Activated CD8-positive, alpha-beta memory T cell treated with anti-CD3 and anti-CD28 coated beads, Interleukin-2, amount 50 U/mL, for 1 hour (primary cell): ENCODE data around the gene ITPR3.

Experiments
- DNase-seq: peaks from one replicate; pipeline ENCODE4 v3.0.0-alpha.2; 2020; ENCODE audit errors: extremely low read depth

The ITPR3 gene

DNA sequence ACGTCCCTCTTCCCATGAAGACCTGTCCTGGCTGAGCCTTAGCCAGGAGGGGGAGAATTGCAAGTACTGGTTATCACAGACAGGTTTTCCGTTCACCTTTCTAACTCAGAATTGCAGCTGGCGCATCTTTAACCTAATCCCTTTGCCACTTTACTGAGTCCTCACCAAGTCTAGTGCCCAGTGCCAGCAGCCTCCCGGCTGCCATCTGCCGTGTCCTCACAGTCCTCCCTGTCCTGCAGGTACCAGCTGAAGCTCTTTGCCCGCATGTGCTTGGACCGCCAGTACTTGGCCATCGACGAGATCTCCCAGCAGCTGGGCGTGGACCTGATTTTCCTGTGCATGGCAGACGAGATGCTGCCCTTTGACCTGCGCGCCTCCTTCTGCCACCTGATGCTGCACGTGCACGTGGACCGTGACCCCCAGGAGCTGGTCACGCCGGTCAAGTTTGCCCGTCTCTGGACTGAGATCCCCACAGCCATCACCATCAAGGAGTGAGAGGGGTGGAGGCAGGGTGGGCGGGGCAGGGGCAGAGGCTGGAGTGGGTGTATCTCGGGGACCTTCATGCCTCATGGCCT, 49.1 kb downstream of the ITPR3 start:
- DNase-seq, result no peak

GRCh38 chr6:33670971-33671743, 50.0 kb downstream of the ITPR3 start:
- no peak for DNase-seq

- DNase-seq, result no peak
These were observed 50.6 kb downstream of the ITPR3 start for GRCh38 chr6:33671744-33672072.

- no peak for DNase-seq
These were observed 51.7 kb downstream of the ITPR3 start for GRCh38 chr6:33672808-33673207.

DNA sequence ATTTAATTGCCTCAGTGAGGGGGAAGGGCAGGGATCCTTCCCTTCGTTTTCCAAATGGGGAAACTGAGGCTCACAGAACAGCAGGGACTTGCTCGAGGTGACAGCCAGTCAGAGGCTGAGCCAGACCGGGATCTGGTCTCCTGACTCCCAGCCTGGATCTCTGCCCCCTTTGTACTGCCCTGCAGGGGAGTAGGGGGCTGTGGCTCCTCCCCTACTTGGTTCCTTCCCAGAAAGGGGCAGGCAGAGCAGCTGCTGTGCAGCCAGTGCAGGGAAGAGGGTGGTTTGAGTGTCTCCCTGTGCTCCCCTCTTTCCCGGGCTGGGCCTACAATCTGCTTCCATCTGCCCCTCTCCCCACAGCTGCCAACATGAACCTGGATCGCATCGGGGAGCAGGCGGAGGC, 52.7 kb downstream of the ITPR3 start:
- DNase-seq, result no peak

- no peak for DNase-seq
These were observed 54.8 kb downstream of the ITPR3 start for GRCh38 chr6:33675968-33676367.

GRCh38 chr6:33676416-33677142, 55.5 kb downstream of the ITPR3 start:
- no peak for DNase-seq

DNA sequence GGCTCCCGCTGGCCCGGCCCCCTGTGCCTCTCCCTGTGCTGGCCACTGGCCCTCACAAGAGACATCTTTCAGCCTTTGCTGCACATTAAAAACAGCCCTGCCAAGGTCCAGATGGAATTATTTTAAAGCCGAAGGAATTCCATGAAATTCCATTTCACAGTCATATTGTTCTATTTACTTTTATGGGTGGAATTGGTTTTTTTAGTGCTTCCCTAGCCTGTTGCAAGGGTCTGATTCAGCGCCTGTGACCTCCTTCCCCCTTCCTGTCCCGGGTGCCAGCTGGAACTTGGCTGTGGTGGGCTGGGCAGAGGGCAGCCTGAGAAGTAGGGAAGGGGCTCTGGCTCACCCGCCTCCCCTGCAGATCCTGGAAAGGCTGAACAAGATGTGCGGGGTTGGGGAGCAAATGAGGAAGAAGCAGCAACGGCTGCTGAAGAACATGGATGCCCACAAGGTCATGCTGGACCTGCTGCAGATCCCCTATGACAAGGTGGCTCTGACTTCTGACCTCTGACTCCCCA, 56.1 kb downstream of the ITPR3 start:
- DNase-seq, result no peak

DNA sequence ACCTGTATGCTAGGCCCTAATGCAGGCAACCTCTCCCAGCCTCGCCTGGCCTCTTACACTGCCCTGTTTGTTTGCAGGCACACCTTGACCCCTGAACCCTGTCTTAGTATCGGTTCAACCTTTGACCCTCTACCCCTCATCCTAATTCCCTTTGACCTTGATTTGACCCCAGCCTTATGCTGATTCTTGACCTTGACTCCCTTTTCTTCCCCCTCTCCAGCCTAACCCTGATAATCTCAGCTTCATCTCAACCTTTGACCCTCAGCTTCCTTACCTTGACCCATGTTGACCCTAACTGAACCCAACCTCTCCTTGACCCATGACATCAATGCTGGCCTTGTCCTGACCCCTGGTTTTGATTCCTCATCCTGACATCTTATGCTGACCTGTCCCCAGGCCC, 56.6 kb downstream of the ITPR3 start:
- DNase-seq, result no peak

DNA sequence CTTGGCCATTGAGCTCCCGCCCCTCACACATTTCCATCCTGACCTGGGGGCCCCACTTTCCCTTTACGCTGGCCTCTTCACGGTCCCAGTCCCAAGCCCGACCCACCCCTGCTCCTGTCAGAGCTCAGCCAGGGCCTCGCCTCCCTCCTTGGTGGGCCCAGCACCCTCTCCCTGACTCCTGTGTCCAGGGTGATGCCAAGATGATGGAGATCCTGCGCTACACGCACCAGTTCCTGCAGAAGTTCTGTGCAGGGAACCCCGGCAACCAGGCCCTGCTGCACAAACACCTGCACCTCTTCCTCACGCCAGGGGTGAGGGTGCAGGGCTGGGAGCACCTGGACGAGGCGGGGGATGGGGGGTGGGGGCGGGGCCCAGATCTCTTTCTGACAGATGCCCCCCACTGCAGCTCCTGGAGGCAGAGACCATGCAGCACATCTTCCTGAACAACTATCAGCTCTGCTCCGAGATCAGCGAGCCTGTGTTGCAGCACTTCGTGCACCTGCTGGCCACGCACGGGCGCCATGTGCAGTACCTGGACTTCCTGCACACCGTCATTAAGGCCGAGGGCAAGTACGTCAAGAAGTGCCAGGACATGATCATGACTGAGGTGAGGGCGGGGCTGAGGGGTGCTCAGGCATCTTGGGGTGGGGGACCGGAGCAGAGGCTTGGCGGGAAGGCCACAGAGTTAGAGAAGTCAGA, 57.3 kb downstream of the ITPR3 start:
- no peak for DNase-seq

- DNase-seq, result no peak
These were observed 57.9 kb downstream of the ITPR3 start for GRCh38 chr6:33678932-33679490.

- no peak for DNase-seq
These were observed 58.6 kb downstream of the ITPR3 start for GRCh38 chr6:33679761-33680160.

GRCh38 chr6:33682341-33682740, 61.2 kb downstream of the ITPR3 start:
- no peak for DNase-seq

- no peak for DNase-seq
These were observed 62.0 kb downstream of the ITPR3 start for GRCh38 chr6:33683051-33683571.

- DNase-seq, result no peak
These were observed 62.7 kb downstream of the ITPR3 start for GRCh38 chr6:33683576-33684427.

DNA sequence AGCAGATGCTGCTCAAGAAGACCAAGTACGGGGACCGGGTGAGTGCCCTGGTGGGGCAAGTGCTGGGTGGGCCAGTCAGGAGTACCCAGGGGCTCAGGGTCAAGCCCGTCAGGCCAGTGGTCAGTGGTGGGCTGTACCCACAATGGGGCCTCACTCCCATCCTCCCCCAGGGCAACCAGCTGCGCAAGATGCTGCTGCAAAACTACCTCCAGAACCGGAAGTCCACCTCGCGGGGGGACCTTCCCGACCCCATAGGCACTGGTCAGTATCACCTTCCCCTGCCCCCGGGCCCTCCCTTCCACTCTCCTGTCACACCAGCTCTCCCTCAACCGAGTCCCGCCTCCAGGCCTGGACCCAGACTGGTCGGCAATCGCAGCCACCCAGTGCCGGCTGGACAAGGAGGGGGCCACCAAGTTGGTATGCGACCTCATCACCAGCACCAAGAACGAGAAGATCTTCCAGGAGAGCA, 63.3 kb downstream of the ITPR3 start:
- DNase-seq, result no peak

DNA sequence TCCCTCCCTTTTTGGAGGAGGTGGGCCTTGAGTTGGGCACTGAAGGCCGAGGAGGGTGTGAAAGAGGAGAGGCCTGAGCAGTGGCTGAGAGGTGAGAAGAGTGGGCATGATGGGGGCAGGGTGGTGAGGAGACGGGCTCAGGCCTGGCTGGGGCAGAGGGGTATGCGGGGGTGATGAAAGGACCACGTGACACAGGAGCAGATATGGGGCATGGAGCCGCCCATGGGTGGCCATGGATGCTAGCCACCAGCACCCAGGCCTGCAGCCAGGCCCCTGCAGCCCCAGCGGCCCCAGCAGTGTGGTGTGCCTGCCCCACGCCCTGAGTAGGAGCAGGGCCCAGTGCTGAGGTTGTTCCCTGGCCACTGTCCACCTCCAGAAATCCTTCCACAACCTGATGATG, 63.9 kb downstream of the ITPR3 start:
- no peak for DNase-seq

GRCh38 chr6:33685411-33686224, 64.5 kb downstream of the ITPR3 start:
- DNase-seq, result no peak

- no peak for DNase-seq
These were observed 65.3 kb downstream of the ITPR3 start for GRCh38 chr6:33686225-33686924.
